SU-DHL-6 (cell line): ENCODE data around the gene PM20D1.

Source experiments
- EZH2phosphoT487 ChIP-seq: fragments of 200-600 bp; sonication (generic), shearing (Covaris generic); conservative IDR thresholded peaks from 2 replicates; pipeline ENCODE4 v1.6.1; 2018; ENCODE audit warnings: mild to moderate bottlenecking, antibody characterized with exemption, low read length, moderate library complexity, mixed read lengths
- TF ChIP-seq, protein P1 (sequence below): fragments of 200-600 bp; sonication (generic); IDR thresholded peaks from one replicate; pipeline ENCODE4 v1.5.1; 2017; ENCODE audit warnings: antibody characterized with exemption, mild to moderate bottlenecking, low read length, moderate library complexity; ENCODE audit not compliant: insufficient read depth, poor library complexity, severe bottlenecking

DNA sequence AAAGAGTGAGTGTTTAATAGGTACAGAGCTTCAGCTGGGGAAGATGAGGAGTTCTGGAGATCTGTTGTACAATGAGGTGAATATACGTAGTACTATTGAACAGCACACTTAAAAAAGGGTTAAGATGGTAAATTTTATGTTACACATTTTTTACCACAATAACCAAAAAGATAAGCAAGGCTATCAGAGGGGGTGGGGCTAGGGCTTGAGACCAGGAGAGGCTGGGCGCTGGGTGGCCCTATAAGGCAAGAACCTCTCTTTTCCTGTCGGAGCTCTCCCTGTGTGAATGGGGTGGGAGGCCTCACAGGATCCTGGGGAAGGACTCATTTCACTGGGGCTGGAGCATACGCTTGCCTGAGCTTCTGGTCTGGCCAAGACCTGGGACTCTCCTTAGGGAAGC lies 45.9 kb downstream of the PM20D1 start:
- TF ChIP-seq, protein P1, sequence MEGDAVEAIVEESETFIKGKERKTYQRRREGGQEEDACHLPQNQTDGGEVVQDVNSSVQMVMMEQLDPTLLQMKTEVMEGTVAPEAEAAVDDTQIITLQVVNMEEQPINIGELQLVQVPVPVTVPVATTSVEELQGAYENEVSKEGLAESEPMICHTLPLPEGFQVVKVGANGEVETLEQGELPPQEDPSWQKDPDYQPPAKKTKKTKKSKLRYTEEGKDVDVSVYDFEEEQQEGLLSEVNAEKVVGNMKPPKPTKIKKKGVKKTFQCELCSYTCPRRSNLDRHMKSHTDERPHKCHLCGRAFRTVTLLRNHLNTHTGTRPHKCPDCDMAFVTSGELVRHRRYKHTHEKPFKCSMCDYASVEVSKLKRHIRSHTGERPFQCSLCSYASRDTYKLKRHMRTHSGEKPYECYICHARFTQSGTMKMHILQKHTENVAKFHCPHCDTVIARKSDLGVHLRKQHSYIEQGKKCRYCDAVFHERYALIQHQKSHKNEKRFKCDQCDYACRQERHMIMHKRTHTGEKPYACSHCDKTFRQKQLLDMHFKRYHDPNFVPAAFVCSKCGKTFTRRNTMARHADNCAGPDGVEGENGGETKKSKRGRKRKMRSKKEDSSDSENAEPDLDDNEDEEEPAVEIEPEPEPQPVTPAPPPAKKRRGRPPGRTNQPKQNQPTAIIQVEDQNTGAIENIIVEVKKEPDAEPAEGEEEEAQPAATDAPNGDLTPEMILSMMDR = no peak
- TF ChIP-seq EZH2phosphoT487 = no peak
